Body of pancreas (tissue), 4 donors: Measurements from ENCODE around the gene BRWD1. TPM values are rescaled to one million over a fixed set of nuclear protein-coding genes. Genes with fewer than 3 reads are reported as not detected.

Experiments
- ATAC-seq: fragments of 150-250 bp; one replicate; pipeline ENCODE4 v1.9.1; 2016
- DNase-seq, 4 donors: peaks; one replicate each; pipeline ENCODE4 v3.0.0-alpha.2; 2019
- H3K27ac ChIP-seq, 4 donors: fragments of 200-600 bp; sonication (generic); 1 replicate in 3 of 4; 2 replicates in 1 of 4; pipeline versions ENCODE4 v1.5.1 to v1.6.1; 2016 to 2019; ENCODE audit warnings: mild to moderate bottlenecking in 1 of 4, mixed read lengths in 1 of 4, moderate library complexity in 1 of 4
- H3K27me3 ChIP-seq, 2 donors: fragments of 200-600 bp; sonication (generic); one replicate each; pipeline ENCODE4 v1.6.0; 2016; ENCODE audit warnings: mild to moderate bottlenecking in 1 of 2
- H3K36me3 ChIP-seq, 2 donors: fragments of 200-600 bp; sonication (generic); replicated peaks in 1 of 2; 2 replicates each; pipeline ENCODE4 v1.5.1; 2016; ENCODE audit warnings: low read depth in 2 of 2; ENCODE audit not compliant: insufficient read depth in 1 of 2
- H3K4me1 ChIP-seq: fragments of 200-600 bp; sonication (generic); one replicate; pipeline ENCODE4 v1.6.0; 2016
- H3K4me3 ChIP-seq, 2 donors: fragments of 200-600 bp; sonication (generic); 1 replicate in 1 of 2; 2 replicates in 1 of 2; pipeline ENCODE4 v1.5.1; 2016 to 2019
- H3K9me3 ChIP-seq, 3 donors: fragments of 200-600 bp; sonication (generic); 1 replicate in 2 of 3; 2 replicates in 1 of 3; pipeline ENCODE4 v1.5.1; 2016
- CTCF ChIP-seq, 7 experiments: fragments of 450-650 bp in 4 of 7; fragments of 200-600 bp in 3 of 7; sonication (generic) in 3 of 7; IDR thresholded peaks; one replicate each; pipeline ENCODE4 v1.5.1; 2016 to 2019; ENCODE audit warnings: antibody characterized with exemption in 7 of 7
- POLR2A ChIP-seq, 3 donors: fragments of 450-650 bp; IDR thresholded peaks; one replicate each; pipeline ENCODE4 v1.6.1; 2016; ENCODE audit warnings: antibody characterized with exemption in 3 of 3, mild to moderate bottlenecking in 2 of 3
- WGBS, 2 donors: methylation state at CpG; one replicate each; pipeline ENCODE4 v1.1.5; 2017; 5-methylcytosine and 5-hydroxymethylcytosine counted together
- intact Hi-C: fragments of 100-400 bp; cut with DNase I; formaldehyde crosslinking; loops from one replicate; pipeline ENCODE4 v1.15.1; 2023
- total RNA-seq, 2 donors: library from RNA; depleted of rRNA; stranded (reverse); fragments of >200 nt; gene quantifications; one replicate each; pipeline ENCODE4 v1.1.0, GENCODE V29; 2016

The BRWD1 gene
- total RNA-seq, 2 donors from 2014 or later, result 53.7 to 75.2 TPM

- Histone ChIP-seq H3K27me3 (no peaks in the 10 kb centered on the region), H3K36me3 (no peaks in the 10 kb centered on the region), H3K4me3 (no peak overlapping the region), H3K27ac (no peak overlapping the region), H3K9me3 (no peaks in the 10 kb centered on the region), H3K4me1 (no peaks in the 10 kb centered on the region)
- no peak for DNase-seq
- ATAC-seq, result no peak
- TF ChIP-seq CTCF (IDR thresholded peaks at IDR 0.05) (no peak), POLR2A (IDR thresholded peaks at IDR 0.05) (no peak)
- intact Hi-C loops, result no loop called here
These were observed 123.4 kb downstream of the BRWD1 start for GRCh38 chr21:39189857-39190604.

- ATAC-seq (no peak), DNase-seq (no peak)
- Histone ChIP-seq H3K9me3 (no peaks in the 10 kb centered on the region), H3K27me3 (no peaks in the 10 kb centered on the region), H3K27ac (no peak overlapping the region), H3K4me1 (peaks cover 6% of the 10 kb centered on the region), H3K36me3 (no peaks in the 10 kb centered on the region), H3K4me3 (no peak overlapping the region)
- TF ChIP-seq CTCF (IDR thresholded peaks at IDR 0.05) (no peak), POLR2A (IDR thresholded peaks at IDR 0.05) (no peak)
- 87 to 94% methylated on average over 2 of the region's 2 CpGs for WGBS, 2 donors
- intact Hi-C loops, result no loop called here
These were observed 124.8 kb downstream of the BRWD1 start for GRCh38 chr21:39188521-39189139.

- DNase-seq (no peak), ATAC-seq (no peak)
- 77 to 79% methylated on average over 5 of the region's 5 CpGs for WGBS, 2 donors
- intact Hi-C loops, result no loop called here
- no peak for TF ChIP-seq CTCF (IDR thresholded peaks at IDR 0.05)
- TF ChIP-seq POLR2A (IDR thresholded peaks at IDR 0.05), result no peak
- H3K4me1 ChIP-seq, result peaks cover 9% of the 10 kb centered on the region
- H3K36me3 ChIP-seq, result no peaks in the 10 kb centered on the region
- H3K27me3 ChIP-seq, result no peaks in the 10 kb centered on the region
- no peaks in the 10 kb centered on the region for H3K9me3 ChIP-seq
- no peak overlapping the region for H3K27ac ChIP-seq
- no peak overlapping the region for H3K4me3 ChIP-seq
These were observed 126.3 kb downstream of the BRWD1 start for GRCh38 chr21:39187141-39187540.

GRCh38 chr21:39186676-39187075, 126.8 kb downstream of the BRWD1 start:
- no peak overlapping the region for H3K4me3 ChIP-seq
- no peaks in the 10 kb centered on the region for H3K36me3 ChIP-seq
- H3K27me3 ChIP-seq, result no peaks in the 10 kb centered on the region
- peaks cover 14% of the 10 kb centered on the region for H3K4me1 ChIP-seq
- H3K9me3 ChIP-seq, result no peaks in the 10 kb centered on the region
- ATAC-seq, result no peak
- no peak overlapping the region for H3K27ac ChIP-seq
- TF ChIP-seq CTCF (IDR thresholded peaks at IDR 0.05) (no peak), POLR2A (IDR thresholded peaks at IDR 0.05) (no peak)
- DNase-seq, result no peak
- intact Hi-C loops, result no loop called here

- H3K36me3 ChIP-seq, result no peaks in the 10 kb centered on the region
- no peaks in the 10 kb centered on the region for H3K27me3 ChIP-seq
- DNase-seq (no peak), ATAC-seq (no peak)
- no peaks in the 10 kb centered on the region for H3K9me3 ChIP-seq
- no peak overlapping the region for H3K27ac ChIP-seq
- TF ChIP-seq POLR2A (IDR thresholded peaks at IDR 0.05), result no peak
- no peak overlapping the region for H3K4me3 ChIP-seq
- intact Hi-C loops, result no loop called here
- WGBS, 2 donors, result 58 to 65% methylated on average over 2 of the region's 2 CpGs
- peaks cover 21% of the 10 kb centered on the region for H3K4me1 ChIP-seq
These were observed 128.3 kb downstream of the BRWD1 start for GRCh38 chr21:39185157-39185556.
